Omental fat pad (tissue), 4 donors: ENCODE results near the gene ZFYVE21. TPM values are rescaled to one million over a fixed set of nuclear protein-coding genes. Genes with fewer than 3 reads are reported as not detected.

ENCODE experiments used
- ATAC-seq: fragments of 150-250 bp; one replicate; pipeline ENCODE4 v1.9.1; 2016; ENCODE audit warnings: mild to moderate bottlenecking, moderate library complexity; ENCODE audit not compliant: low FRiP score
- DNase-seq: peaks from one replicate; pipeline ENCODE4 v3.0.0-alpha.2; 2019; ENCODE audit warnings: low spot score
- total RNA-seq, 4 donors: library from RNA; depleted of rRNA; stranded (reverse); fragments of >200 nt; gene quantifications; one replicate each; pipeline ENCODE4 v1.1.0, GENCODE V29; 2016
- TF ChIP-seq, protein P1 (sequence below), 3 donors: fragments of 450-650 bp; IDR thresholded peaks; one replicate each; pipeline ENCODE4 v1.5.1; 2016 to 2017; ENCODE audit warnings: antibody characterized with exemption in 3 of 3, mild to moderate bottlenecking in 3 of 3, moderate library complexity in 2 of 3

The ZFYVE21 gene
- total RNA-seq, 4 donors from 2014 or later, result 66.1 to 145 (median 97.1) TPM

DNA sequence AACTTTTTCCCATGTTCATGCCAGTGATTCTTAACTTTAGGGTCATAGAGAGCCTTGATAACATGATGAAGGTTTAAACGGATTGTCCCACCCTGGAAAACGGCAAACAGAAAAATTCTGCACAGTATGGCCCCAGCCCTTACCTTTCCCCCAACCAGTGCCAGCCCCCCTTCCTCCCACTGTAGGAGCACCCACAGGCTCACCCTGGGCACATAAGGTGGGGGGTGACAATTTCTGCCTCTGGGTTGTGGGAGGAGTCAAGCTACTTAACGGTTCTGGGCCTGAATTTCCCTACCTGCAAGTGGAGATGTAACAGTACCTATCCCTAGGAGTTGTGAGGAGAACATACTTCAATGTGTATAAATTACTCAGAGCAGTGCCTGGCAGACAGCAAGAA is 18.4 kb upstream of the ZFYVE21 start:
- DNase-seq, result no peak
- TF ChIP-seq, protein P1, sequence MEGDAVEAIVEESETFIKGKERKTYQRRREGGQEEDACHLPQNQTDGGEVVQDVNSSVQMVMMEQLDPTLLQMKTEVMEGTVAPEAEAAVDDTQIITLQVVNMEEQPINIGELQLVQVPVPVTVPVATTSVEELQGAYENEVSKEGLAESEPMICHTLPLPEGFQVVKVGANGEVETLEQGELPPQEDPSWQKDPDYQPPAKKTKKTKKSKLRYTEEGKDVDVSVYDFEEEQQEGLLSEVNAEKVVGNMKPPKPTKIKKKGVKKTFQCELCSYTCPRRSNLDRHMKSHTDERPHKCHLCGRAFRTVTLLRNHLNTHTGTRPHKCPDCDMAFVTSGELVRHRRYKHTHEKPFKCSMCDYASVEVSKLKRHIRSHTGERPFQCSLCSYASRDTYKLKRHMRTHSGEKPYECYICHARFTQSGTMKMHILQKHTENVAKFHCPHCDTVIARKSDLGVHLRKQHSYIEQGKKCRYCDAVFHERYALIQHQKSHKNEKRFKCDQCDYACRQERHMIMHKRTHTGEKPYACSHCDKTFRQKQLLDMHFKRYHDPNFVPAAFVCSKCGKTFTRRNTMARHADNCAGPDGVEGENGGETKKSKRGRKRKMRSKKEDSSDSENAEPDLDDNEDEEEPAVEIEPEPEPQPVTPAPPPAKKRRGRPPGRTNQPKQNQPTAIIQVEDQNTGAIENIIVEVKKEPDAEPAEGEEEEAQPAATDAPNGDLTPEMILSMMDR (IDR thresholded peaks at IDR 0.05), result no peak
- ATAC-seq, result no peak

DNA sequence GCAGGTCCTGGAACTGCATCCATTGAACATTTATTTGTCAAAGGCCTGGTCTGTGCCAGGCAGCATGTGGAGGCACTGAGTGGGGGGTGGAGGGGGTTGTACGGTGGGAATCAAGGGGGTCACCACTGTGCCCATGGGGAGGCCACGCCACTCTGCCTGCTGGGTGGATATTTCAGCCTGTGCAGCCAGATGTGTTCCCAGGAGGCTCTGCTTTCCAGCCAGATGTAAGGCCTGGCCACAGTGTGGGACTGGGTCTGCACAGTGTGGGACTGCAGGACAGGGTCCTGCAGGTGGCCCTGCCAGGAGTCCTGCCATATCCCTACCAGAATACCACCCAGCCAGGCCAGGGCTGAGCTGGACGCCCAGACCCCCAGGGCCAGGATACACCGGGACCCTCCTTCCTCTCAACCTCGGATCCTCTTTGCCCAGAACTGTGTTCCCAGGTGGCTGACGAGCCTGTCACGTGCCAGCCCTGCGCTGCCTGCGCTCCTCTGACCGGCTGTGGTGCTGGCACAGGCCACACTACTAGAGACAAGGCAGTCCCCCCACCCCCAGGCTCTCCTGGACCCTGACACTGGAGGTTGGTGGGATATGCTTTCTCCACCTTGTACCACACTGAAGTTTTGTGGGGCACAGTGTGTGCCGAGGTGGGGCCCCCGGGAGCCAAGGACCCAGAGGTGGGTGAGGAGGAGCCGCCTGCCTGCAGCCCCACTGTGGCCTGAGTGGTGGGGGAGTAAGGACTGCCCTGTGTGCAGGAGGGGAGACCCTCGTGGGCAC is 17.8 kb upstream of the ZFYVE21 start:
- ATAC-seq (no peak), DNase-seq (no peak)

DNA sequence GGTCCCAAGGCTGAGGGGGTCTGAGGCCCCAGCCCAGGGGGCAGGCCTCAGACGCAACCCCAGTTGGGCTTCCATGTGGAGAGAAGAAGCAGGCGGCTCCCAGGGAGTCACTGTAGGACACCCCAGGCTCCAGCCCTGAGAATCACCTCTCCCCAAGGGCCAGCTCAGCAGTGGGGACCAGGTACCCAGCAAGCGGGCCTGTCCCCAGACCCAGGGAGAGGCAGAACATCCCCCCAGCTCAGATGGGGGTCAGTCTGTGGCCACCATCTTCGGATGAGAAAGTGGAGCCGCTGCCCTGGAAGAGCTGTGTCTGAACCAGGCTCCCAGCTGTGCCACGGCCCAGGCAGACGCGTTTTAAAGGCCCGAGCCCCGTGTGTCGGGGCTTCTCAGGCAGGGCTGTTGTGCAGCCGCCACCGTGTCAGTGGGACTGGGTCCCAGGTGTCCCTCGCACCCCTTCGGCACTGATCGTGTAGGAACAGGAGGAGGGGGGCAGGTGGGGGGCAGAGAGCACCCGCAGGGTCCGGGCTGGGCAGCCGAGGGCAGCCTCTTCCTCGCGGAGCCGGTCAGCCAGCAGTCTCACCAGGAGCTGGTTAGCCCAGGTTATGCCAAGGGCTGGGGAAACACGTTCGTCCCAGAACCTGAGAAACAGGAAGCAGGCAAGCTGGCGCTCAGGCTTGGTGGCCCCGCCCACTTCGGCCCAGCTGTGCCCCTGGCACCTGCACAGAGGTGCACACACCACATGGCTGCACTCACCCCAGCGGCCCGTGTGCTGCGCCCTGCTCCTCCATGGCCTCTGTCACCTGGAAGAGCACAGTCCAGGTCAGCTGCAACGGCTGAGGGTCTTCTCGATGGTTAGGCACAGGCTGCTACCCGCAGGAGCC is 17.0 kb upstream of the ZFYVE21 start:
- TF ChIP-seq, protein P1 (IDR thresholded peaks at IDR 0.05), result no peak
- ATAC-seq (no peak), DNase-seq (no peak)

More for the DNA sequence above, 17.8 kb upstream of the ZFYVE21 start:
- TF ChIP-seq, protein P1 (IDR thresholded peaks at IDR 0.05), result no peak

DNA sequence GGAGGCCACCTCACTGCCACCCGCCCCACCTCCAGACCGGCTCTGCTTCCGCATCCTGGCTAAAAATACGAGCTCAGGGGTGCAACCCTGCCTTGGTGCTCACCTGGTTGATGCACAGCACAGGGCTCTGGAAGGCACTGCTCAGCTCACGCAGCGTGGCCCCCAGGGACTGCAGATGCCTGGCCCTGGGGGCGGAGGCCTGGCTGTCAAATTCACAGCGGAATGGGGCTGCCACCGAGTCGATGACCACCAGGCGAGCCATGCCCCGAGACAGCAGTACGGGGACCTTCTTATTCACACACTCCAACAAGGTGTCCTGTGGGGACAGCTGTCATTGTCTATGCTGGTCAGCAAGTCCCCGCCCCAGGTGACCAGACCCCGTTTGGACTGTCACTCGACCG is 16.3 kb upstream of the ZFYVE21 start:
- no peak for DNase-seq
- no peak for ATAC-seq
- TF ChIP-seq, protein P1 (IDR thresholded peaks at IDR 0.05), result no peak

DNA sequence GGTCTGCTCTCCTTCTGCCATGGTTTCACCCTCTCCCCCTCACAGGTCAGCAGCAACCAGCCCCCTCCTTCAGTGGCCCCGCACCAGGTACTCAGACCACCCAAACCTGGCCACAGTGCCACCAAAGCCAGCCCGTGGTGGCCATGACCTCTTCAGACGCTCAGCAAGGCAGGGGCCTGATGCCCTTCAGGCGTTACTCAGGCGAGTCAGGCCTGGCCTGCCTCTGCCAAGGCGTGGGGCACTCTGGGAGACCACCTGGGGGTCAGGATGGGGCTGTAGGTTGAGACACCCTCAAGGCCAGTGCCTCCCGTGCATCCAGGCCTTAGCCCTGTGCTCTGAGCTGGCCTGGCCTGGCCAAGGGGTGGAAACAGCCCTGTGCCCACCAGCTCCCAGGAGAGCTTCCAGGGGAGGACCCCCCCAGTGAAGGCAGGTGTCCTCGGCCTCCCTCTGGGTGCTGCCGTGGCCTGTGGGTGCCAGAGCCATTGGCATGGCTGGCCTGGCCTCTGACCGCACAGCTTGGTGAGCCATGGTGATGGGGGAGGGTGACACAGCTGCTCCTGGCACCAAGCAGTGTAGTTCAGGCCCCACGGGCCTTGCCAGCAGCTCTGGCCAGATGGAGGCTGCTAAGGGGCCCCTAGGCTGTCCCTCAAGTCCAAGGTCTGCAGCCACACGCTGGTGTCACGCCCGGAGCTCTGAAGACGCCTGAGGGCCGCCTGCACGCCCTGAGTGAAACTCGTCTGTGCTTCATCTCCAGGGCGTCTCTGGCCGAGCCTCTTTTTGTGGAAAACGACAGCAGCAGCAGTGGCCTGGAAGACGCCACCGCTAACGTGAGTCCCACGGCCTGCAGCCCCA is 15.5 kb upstream of the ZFYVE21 start:
- DNase-seq, result no peak
- ATAC-seq, result no peak
- TF ChIP-seq, protein P1 (IDR thresholded peaks at IDR 0.05), result no peak

DNA sequence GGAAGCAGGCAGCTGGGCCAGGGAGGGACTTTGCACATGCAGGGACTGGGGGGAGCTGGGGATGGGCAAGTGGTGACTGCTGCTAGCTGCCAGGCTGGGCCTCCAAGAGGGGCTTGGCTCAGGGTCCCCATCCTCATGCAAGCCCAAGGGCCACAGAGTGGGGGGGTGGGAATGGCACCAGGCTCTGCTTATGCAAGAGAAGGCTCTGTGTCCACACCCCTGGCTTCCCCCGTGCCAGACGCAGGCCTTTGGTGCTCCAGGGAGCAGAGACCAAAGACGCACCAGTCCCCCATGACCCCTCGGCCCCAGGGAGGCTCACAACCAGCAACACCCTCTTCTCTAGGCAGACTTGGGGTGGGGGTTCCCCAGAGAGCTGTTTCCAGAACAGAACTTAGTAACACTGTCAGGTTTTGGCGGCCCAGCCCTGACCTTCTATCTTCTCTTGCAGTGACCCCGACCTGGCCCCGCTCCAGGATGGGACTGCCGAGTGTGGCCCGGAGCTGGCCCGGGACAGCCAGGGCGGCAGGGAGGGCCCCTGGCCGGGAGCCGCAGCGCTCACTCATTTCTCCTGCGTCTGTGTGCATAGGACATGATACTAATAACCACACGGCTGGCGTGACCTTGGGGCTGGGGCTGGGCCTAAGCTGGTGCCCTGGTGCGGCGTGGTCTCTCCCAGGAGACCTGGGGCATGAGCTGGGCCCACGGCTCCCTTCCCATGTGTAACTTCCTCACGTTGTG is 14.7 kb upstream of the ZFYVE21 start:
- ATAC-seq, result no peak
- no peak for DNase-seq
- TF ChIP-seq, protein P1 (IDR thresholded peaks at IDR 0.05), result no peak
